ENCODE data around the gene TEX14.
"Not testable (repeated sequence)": the region's sequence is repeated elsewhere in the genome, so short reads cannot be mapped to it uniquely, and the experiment has no call there.

Gene TEX14

DNA sequence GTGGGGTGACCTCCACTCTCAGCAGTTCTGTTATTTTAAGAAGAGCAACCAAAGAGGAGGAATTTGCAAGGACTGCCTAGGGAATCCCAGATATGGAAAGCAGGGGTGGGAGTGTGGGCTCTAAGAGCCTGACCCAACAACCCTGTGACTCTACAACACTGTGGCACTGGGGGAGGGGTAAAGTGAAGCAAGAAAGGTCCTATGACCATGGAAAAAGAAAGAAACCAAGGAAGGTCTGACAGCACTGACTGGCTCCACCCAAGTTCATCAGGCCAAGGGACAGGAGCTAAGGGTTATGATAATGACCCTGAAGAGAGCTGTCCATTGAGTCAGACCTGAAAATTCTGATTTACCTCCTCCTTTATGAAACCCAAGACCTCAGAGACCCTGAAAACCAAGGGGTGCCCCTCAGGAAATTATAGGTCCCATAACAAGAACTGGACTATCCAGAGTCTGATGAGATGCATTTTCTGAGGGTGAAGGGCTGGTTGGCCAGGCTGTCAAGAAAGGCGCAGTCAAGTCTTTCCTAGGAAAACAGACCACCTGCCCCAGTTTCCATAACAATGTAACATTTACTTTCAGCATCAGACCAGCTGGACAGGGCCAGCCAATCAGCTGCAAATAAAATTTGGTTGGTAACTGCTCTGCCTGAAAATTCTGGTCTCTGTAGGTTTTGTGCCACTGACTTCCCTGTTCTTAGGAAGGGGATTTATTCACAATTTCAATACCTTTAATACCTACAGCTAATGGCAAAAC, 123.6 kb downstream of the TEX14 start:
- no peak for DNase-seq
- no peak for ATAC-seq

DNA sequence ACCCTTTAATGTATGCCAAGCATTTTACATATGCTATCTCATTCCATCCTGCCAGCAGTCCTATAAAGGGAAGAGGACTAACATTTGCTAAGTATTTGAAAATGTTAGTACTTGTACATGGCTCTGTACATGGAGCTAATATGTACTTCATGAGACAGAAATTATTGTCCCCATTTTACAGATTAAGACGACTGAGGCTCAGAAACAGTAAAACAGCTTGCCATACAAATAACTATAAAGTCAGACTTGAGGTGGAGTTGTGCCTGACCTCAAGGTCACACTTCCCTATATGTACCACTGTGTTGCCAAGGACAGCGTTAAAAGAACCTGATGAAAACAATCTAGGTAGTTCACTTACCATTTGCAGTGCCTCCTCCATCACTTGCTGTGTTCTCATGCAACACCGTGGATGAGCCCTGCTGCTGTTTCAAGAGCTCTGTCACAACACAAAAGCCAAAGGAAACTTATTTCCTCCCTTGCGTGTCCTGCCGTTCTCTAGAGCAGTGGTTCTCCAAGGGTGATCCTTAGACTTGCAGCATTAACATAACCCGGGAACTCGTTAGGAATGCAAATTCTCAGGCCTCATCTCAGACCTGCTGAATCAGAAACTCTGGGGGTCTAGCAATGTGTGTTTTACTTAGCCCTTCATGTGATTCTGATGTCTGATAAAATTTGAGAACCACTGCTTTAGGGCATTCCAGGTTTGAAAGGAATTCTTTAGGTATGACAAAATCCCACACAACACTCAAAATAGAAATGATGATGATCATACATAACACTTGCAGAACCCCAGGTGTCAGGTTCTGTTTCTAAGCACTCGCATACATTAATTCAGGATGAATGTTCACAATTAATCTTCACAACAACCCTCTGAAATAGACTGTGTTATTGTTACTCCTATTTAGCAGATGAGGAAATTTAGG, 126.2 kb downstream of the TEX14 start:
- DNase-seq (no peak), ATAC-seq (no peak)

DNA sequence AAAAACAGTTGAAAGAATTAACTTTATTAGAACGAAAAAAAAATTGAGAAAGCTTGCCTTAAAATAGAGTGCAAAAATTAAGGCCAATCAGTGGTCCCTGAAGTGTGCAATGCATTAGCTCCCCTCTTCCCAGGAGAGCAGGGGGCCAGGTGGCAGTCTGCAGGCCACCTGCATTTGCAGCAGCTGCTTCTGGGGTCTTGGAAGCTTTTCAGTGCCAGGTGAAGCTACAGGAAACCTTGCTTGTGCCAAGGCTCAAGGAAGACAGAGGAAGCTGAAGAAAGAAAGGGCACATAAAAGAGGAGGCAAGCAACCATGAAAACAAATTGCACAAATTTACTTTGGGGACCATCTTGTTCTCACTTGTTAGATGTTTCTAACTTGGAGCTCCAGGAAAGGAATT, 126.9 kb downstream of the TEX14 start:
- ATAC-seq, result no peak
- DNase-seq, result no peak

DNA sequence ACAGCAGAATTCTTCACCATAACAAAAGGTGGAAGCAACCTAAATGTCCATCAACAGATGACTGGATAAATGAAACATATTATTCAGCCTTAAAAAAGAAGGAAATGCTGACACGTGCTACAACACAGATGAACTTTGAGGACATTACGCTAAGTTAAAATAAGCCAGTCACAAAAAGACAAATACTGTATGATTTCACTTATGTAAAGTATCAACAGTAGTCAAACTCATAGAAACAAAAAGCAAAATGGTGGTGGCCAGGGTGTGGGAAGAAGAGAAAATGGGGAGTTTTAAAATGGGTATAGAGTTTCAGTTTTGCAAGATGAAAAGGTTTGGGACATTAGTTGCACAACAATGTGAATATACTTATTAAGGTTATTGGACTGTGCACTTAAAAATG, 127.6 kb downstream of the TEX14 start:
- ATAC-seq (no peak), DNase-seq (no peak)

DNA sequence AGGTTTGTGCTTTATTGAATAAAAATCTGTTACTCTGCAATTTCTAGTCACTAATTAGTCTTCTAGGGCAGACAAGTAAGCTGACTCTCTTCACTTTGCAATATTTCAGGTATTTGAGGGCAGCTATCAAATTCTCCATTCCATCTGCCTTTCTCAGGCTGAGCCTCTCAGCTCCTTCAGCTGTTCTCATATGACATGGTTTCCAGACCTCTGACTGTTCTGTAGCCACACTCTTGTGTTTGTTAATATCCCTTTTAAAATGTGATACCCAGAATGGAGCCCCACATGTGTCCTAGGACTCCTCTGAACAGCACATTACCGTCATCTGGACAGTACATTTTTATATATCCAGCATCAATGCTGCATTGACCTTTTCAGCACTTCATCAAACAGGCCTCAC, 131.3 kb downstream of the TEX14 start:
- ATAC-seq, result no peak

DNA sequence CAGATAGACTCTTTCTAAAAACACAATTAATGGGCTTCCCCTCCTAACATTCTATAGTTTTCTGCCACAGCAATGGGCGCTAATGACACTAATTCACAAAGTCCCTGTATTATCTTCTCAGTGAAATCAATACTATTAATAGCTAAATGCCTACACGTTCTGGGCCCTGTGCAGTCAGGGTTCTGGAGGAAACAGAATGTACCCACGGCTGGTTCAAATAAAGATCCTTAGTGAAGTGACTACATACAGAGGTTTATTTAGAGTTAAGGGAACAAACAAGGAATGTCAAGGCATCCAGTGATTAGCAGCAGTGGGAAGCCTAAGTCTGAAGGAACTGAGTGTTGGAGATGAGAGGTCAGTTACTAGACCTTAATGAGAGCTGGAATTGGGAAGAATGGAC, 133.9 kb downstream of the TEX14 start:
- DNase-seq (no peak), ATAC-seq (no peak)

More for the DNA sequence above, 131.3 kb downstream of the TEX14 start:
- no peak for DNase-seq

DNA sequence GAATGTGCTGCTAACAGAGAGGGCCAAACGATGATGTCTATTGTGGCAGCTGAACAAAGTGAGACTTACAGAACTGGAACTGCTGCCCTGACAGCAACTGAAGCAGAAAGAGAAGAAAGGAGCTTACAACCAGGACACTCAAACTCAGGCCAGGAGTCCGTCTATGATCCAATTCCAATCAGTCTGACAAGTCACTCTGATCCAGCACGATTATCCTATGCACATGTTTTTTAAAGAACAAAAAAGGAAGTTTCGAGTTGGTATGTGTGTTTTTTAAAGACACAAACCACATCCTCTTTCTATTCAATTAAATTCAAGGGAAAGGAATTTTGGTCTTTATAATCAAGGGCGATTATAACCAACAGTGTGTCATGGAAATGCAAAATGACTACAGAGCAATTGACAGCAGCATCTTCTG, 135.0 kb downstream of the TEX14 start:
- ATAC-seq (no peak), DNase-seq (no peak)

DNA sequence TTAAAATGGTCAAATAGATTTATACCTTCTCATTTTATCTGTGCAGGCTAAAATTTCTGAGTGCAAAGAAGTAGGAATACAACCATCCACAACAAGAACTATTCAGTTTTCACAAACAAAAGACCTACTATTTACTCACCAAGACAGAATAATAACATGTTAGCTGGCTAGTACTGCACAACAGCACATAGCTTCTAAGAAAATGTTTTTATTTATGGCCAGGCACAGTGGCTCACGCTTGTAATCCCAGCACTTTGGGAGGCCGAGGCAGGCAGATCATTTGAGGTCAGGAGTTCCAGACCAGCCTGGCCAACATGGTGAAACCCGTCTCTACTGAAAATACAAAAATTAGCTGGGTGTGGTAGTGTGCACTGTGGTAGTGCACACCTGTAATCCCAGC, 136.7 kb downstream of the TEX14 start:
- not testable (repeated sequence) for ATAC-seq, DNase-seq

DNA sequence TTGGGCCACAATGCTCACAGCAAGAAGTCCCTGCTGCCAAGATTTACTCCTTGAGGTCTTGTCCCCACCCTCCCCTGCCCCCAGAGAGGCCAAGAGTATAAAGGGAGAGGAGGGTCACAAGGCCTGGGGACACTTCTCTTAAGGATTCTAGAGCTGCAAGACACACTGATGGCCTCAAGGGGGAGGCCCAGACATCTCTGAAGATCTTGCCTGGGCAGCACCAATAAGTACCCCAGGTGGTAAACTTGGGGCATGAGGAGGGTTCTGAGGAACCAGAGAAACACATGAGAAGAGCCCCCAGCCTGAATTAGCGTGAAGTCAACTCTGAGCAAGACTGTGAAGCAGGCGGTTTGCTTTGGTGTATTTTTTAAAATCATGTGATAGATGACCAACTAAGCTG, 150.6 kb downstream of the TEX14 start:
- ATAC-seq, result no peak
- DNase-seq, result no peak

DNA sequence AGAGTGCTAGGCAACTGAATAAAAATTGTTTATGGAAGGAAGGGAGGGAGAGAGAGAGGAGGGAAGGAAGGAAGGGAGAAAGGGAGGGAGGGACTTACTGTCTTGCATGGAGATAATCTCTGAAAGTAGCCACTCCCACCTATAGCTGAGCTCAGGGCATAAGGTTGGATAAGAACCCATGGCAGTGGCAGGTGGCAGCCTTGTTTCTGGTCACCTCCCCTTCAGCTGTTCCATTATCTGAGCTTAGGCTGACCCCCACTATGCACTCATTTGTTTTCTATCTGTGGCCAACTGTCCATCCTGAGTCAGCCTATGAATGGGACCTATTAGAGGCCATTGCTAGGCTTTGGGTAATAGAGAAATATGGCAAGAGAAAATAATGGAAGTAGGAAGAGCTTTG, 152.1 kb downstream of the TEX14 start:
- no peak for ATAC-seq
- no peak for DNase-seq

DNA sequence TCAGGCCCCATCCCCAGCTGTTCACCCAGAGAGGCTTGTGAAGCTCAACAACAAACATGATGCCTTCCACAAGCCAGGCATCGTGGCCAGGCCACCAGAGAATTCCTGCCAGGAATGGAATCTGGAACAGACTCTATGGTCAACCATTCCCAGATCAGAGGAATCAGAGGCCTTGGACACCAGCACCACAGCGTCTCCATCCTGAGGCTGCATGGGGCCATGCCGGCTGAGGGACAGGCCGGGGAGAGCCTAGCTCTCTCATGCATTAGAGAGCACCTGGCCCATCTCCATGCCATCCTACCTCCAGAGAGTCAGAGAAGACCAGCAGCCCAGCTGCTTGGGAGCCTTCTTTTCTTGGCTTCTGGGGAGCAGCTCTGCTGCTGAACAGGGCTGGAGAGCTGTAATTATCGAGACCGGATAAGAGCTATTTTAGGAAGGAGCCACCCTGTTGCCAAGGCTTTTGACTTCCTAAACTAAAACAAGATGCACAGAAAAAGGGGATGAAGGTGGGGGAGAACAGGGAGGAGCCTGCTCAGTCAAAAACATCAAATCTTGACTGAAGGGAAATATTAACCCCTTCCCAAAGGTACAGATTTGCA, 152.9 kb downstream of the TEX14 start:
- DNase-seq (no peak), ATAC-seq (no peak)

DNA sequence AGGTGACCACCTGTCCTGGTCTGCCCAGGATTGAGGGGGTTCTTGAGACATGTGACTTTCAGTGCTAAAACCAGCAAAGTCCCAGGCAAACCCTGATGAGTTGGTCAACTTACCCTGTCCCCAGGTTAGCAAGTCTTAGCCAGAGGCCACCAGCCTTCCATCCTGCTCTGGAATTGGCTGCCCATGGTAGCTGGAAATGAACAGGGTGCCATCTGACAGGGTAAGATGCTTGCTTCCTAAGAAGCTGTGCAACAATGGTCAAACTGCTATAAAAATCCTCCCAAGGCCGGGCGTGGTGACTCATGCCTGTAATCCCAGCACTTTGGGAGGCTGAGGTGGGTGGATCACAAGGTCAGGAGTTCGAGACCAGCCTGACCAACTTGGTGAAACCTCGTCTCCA, 154.6 kb downstream of the TEX14 start:
- ATAC-seq (no peak), DNase-seq (no peak)

DNA sequence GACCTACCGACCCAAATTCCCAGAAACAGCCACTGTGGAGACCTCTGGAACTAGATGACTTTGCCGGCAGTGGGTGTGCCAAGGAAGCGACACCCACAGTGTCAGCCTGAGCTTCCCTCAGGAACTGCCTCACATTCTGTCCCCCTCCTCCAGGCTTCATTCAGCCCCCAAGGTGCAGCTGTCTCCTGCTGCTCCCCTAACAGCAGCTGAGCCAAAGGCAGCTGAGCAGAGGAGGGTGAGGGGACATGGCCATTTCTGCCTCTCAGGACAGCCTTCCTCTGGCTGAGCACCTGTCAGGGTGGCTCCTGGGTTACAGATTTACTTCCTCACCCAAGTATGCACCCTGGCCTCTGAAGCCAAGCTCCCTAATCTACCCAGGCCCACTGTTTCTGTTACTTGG, 155.3 kb downstream of the TEX14 start:
- ATAC-seq (no peak), DNase-seq (no peak)

DNA sequence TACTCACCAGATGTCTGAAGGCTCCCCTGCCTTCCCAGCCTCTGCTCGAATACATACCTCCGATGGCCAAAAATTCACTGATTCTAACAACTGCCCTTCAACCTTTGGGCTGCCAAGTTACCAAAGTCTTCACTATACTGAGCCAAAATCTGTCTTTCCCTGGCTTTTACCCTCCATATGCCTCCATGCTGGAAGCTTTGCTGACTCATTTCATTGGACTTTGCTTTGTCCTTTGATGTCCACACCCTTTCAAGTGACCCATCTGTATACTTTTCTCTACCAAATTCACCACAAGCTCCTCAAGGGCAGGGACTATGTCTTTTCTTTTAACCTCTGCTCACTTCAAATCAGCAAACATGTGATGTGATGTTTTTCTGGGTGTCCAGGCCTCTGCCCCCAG, 156.4 kb downstream of the TEX14 start:
- no peak for ATAC-seq
- DNase-seq, result no peak

DNA sequence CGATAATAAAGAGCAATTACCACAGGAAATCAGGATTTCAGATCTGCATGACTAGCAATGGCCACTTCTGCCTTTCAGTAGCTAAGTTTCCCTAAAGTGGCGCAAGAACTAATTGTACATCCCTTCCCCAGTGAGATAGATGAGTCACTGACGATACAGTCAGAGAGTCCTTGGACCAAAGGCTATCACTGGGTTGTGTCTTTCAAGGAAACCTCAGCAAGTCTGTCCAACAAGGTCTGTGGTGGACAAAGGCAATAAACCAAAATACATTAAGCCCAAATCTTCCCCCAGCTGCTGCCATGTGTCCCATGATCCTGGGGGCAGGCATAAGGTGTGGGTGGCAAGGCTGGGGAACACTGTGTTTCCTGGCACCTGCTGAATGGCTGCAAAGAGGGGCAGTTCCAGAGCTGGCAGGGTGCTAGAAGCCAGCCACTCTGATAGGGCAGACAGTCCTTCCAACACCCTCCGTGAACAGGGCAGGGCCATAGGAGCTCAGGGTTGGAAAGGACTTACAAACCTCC, 156.9 kb downstream of the TEX14 start:
- no peak for DNase-seq
- ATAC-seq, result no peak

DNA sequence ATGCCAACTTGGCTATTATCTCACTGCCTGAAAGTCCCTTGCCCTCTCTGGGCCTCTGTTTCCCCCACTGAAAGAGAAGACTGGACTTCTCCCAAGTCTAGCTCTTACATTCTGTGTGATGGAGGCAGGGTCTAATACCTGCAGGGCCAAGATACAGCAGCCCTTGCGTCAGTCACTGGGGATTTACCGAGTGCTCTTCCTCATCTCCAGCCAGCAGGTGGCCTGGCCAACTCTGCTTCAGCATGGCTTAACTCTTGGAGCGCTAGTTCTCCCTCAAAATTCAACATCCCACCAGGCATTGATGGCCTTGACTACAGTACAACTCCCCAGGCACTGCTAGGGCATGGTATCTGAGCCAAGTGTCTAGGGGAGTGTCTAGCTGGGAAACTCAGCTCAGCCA, 157.5 kb downstream of the TEX14 start:
- DNase-seq (no peak), ATAC-seq (no peak)

DNA sequence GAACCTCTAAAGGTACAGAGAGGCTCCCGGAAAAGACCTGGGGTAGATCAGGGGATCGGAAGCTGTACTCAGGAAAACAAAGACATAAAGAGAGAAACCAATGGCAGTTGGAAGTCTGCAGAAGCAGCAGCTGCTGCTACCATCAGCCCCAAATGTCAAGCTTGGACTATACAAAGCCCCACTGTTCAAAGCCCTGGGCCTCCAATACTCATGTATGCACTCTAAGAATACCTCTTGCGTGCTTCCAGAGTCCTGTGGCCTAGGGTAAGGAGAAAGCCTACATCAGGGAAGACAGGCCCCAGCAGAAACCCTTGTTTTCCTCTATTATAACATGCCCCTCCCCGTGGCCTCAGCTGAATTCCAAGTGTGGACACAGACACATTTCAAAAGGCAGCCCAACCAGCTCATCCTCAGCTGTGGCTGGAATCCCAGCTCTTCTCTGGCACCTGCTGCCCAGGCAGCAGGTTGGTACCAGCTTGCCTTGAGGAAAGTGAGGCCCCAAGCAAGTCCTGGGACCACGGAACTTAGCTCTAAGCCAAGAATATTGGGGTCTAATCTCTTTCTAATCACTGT, 158.1 kb downstream of the TEX14 start:
- no peak for DNase-seq
- no peak for ATAC-seq

DNA sequence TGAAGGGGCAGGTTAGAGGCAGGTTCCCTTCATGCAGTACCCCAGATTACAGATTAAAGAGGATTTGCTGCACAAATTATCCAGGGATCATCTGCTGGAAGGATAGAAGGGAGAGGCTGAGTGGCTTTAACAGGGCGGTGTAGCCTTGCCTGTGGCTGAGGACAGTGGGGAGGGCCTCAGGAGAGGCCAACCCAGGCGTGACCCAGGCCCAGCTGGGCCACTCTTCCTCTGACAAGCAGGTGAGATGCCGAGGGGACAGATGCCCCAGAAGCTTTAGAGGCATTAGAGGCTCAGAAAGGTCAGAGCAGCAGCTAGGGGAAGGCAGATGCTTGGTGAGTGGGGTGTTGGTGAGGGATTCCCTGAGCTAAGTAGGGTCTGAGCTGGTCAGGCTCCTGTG, 159.3 kb downstream of the TEX14 start:
- DNase-seq (no peak), ATAC-seq (no peak)

DNA sequence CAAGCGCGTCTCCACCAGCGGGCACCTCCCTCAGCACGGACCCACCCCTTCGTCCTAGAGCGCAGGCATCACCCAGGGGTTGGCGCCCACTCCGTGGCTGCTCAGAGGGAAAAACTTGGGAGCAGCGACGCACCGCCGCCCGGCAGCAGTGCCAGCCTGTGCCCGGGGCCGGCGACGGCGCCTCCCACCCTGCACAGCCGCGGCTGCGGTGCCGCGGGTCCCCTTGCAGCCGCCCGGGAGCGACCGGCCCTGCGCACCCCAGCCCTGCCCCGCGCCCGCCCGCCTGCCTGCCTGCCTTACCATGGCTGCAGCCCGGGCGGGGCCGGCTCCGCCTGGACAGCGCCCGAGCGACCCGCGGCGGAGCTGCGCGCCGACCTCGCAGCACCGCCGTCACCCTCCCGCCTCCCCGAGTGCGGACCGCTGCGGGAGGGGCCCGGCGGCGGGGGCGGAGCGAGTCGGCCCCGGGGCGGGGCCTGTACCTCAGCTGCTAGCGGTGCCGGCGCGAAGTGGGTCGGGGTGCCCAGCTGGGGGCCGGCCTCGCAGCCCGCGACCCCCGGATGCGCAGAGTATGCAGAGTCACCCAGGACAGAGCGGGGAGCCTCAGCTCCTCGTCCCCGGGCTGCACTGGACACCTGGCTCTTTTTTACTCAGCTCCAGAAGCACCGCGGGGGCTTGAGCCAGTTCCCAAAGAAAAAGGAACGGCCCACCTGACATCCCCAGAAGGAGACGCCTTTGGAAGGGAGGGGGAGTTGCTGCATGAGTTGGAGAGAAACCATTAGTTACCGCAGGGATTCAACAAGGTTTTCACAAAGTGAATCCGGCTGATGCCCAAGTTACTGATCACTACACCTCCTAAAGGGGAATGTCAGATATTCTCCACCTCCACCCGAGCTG, 159.9 kb downstream of the TEX14 start:
- ATAC-seq, result peak; percentile 75
- peak; percentile 59 for DNase-seq

DNA sequence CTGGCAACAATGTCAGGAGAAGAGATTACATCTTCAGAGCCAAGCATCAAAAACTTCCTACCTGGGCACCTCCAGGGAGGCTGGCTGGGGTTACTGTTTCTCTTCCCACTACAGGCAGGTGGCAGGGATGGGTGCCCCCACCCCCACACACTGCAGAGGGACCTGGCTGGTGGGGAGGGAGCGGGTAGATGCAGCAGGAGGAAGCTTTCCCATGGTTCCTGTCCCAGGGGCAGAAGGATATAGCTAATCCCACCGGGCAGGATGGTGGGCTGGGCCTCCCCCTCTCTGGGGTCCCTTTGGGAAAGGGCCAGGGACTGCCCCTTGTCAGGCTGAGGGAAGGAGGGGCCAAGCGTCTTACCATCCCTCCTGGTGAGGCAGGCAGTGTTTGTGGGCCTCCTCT, 160.7 kb downstream of the TEX14 start:
- no peak for ATAC-seq
- DNase-seq, result no peak

DNA sequence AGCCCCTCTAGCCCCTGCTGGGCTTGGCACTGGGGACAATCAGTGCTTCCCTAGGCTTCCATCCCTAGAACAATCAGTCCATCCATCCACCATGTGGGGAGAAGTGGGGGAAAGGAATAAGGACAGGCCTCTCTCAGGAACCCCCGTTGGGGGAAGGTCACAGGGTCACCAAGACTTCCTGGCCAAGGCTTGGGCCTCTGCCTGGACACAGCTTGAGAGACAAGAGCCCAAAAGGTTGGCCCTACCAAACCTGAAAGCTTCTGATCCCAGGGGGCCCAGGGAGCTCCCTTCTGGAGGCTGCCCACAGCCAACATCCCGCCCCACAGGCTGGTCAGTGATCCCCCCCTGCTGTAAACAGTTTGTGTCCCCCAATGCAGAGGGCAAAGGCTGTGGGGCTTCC, 161.2 kb downstream of the TEX14 start:
- no peak for ATAC-seq
- no peak for DNase-seq

DNA sequence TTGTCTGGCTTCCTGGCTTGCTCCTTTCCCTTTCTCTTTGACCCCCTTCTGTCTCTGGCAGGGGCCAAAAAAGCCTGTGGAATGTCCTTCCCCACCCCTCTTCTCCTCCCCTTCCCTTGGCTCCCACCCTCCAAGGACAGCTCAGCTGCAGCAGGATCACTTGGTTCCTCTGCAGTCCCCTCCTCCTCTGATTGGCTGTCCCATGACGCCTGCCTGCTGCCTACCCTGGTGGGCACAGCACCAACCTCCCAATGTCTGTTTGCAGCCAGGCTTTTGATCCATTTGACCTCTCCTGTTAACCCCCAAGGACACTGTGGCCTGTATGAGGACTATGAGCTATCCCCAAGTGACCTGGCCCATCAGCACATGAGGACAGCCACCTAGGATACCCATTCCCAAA, 162.6 kb downstream of the TEX14 start:
- ATAC-seq, result no peak
- DNase-seq, result no peak
